OCI-LY7 (cell line): ENCODE results near the gene DENND5B.

Experiments used
- EZH2phosphoT487 ChIP-seq: fragments of 200-600 bp; sonication (generic); IDR thresholded peaks from 2 replicates; pipeline ENCODE4 v1.6.1; 2018; ENCODE audit warnings: low read depth, borderline replicate concordance, mild to moderate bottlenecking, mixed run types, antibody characterized with exemption, low read length, moderate library complexity, mixed read lengths
- TF ChIP-seq, protein P1 (sequence below): fragments of 200-600 bp; sonication (generic); conservative IDR thresholded peaks from 2 replicates; pipeline ENCODE4 v1.5.1; 2014; ENCODE audit warnings: mild to moderate bottlenecking, antibody characterized with exemption, low read length, moderate library complexity, mixed read lengths

DNA sequence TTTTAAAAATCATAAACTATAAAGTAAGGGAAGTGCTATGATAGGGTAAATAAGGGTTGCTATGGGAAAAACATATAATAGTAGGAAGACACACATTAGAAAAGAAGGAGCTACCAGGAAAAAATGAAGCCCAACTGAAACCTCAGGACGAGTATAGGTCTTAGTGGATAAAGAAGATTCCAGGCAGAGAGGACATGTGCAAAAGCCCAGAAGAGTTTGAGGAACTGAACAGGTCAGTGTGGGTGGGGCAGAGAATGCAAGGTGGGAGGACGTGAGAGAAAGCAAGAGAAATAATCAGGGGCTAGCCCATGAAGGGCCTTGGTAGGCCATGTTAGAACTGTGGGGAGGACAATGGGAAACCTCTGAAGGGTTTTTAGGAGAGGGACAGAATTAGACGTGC lies 109.5 kb downstream of the DENND5B start:
- TF ChIP-seq, protein P1, sequence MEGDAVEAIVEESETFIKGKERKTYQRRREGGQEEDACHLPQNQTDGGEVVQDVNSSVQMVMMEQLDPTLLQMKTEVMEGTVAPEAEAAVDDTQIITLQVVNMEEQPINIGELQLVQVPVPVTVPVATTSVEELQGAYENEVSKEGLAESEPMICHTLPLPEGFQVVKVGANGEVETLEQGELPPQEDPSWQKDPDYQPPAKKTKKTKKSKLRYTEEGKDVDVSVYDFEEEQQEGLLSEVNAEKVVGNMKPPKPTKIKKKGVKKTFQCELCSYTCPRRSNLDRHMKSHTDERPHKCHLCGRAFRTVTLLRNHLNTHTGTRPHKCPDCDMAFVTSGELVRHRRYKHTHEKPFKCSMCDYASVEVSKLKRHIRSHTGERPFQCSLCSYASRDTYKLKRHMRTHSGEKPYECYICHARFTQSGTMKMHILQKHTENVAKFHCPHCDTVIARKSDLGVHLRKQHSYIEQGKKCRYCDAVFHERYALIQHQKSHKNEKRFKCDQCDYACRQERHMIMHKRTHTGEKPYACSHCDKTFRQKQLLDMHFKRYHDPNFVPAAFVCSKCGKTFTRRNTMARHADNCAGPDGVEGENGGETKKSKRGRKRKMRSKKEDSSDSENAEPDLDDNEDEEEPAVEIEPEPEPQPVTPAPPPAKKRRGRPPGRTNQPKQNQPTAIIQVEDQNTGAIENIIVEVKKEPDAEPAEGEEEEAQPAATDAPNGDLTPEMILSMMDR, result no peak
- TF ChIP-seq EZH2phosphoT487, result no peak
